ENCODE measurements around the gene POFUT2.

Gene POFUT2

GRCh38 chr21:45296638-45297037 is 8.9 kb upstream of the POFUT2 start:
- DNase-seq = no peak

- DNase-seq = no peak
Measured at GRCh38 chr21:45295576-45296365, 8.1 kb upstream of the POFUT2 start.

GRCh38 chr21:45294509-45295291 is 7.0 kb upstream of the POFUT2 start:
- no peak for DNase-seq

GRCh38 chr21:45293726-45294401 is 6.2 kb upstream of the POFUT2 start:
- no peak for DNase-seq

DNA sequence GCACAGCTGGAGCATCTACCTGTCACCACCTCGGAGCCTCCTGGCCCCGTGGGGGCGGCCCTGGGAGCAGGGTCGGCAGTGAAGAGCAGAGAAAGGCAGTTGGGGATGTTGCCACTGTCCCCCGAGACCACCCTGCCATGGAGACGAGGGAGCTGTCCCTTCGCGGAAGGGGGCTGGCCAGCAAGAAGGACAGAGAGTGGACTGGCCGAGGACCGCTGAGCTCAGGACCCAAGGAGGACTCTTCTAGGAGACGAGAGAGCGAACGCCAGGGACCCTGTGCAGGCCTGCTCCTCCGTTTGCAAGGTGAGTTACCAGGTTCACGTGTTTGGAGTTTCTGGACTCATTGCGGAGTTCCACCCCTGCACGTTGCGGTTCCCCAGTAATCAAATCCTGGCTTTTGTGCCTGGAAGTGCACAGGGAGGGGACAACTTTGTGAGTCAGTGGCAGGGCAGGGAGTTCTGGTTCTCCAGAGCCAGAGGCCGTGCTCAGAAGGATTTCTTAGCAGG is 5.6 kb upstream of the POFUT2 start:
- DNase-seq = no peak

- peak; percentile 80 for DNase-seq
Measured at GRCh38 chr21:45292399-45293219, 4.9 kb upstream of the POFUT2 start.

DNA sequence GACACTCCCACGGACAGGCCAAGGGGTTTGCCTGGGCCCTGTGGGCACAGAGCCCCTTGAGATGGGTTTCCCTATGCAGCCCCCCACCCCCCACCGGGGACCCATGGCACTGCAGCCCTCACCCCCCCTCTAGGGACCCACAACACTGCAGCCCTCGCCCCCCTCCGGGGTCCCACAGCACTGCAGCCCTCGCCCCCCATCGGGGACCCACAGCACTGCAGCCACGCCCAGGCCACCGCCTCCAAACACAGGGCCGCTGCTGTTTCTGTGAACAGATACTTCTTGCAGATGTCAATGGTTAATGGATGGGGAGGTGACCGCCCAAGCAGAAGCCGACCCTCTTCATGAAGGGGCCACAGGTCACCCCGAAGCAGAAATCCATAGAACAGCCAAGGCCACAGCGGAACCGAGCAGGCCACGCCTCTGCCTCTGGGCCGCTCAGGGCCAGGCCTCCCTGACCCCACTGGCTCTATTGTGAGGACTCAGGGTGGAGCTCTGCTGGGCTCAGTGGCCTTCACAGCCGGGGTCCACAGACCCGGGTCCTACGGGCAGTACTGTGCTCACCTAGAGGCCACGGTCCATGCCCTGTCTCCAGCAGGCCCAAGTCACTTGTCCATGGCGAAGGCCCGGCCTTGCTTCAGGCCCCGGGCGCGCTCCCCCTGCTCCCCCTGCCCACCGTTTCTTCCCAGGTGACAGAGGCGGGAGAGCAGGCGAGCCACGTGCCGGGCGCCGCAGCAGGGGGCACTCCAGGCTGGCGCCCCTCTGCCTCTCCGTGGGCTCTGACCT is 4.1 kb upstream of the POFUT2 start:
- no peak for DNase-seq

GRCh38 chr21:45290948-45291612 is 3.4 kb upstream of the POFUT2 start:
- DNase-seq = no peak

DNA sequence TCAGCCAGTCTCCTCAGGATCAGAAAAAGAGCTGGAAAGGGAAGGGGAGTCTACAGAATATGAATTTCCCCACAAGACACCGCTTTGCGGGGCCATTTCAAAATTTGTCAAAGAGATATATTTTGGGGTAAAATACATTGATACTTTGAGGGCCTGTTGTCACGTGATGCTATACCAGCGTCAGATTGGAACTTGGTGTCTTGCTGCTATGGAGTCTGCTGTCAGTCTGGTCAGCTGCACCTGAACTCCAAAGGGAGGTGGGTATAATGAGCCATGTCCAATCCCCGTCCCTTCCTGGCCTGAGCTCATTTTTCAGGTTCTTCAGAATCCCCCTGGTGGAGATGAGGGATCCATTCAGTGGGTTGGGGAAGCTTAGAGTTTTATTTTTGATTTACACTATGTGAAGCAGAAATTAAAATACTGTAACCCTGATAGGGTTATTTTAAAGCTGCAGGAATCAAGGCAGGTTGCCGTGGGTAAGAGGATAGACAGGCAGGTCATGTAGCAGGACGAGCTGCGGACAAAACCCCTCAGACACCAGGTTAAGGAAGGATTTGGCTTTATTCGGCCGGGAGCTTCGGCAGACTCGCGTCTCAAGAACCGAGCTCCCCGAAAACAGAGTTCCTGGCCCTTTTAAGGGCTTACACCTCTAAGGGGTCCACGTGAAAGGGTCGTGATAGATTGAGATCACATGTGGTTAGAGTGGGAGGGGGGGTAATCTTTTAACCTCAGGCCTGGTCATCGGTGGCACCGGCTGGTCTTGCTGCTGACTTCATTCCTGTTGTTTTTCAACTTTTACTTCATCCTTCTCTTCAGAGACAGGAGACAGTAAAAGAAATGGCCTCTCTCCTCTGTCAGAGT is 2.2 kb upstream of the POFUT2 start:
- DNase-seq = no peak

DNA sequence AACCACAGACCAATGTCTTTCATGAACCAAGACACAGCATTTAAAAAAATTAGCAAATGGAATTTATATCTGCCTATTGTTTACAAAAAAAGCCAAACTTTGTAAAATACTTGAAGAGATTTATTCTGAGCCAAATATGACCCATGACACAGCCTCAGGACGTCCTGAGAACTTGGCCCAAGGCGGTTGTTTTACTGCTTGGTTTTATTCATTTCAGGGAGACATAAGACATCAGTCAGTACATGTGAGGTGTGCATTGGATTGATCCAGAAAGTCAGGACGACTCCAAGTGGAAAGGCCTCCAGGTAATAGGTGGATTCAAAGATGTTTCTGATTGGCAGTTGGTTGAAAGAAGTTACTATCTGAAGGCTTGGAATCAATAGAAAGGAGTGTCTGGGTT is 1.4 kb upstream of the POFUT2 start:
- no peak for DNase-seq

- DNase-seq = no peak
Measured at GRCh38 chr21:45288441-45288841, 746 bp upstream of the POFUT2 start.

DNA sequence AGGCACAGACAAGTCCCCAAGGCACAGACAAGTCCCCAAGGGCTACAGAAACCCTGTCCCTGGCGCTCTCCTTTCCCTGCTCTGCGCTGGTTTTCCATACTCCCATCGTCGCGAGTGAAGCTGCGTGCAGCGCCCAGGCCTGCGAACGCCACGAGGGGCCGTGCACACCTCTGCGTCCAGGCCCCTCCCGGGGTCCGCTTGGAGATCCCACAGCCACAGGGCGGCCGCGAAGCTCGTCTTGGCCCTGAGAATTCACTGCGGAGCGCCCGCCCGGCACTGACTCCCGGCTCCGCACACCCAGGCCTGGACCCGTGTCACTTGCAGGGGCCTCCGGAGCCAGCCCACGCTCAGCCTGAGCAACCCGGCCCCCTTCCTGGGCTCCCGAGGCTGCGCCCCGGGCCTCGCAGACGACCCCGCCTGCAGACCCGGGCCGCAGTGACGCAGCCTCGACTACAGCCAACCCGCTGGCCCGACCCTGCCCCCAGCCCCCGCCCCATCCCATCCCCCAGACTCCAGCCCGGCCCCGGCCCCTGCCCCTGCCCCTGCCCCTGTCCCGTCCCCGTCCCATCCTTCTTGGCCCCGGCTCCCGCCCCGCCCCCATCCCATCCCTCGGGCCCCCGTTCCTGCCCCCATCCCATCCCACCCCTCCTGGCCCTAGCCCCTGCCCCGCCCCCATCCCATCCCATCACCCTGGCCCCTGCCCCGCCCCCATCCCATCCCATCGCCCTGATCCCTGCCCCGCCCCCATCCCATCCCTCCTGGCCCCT is 841 bp downstream of the POFUT2 start:
- no peak for DNase-seq

DNA sequence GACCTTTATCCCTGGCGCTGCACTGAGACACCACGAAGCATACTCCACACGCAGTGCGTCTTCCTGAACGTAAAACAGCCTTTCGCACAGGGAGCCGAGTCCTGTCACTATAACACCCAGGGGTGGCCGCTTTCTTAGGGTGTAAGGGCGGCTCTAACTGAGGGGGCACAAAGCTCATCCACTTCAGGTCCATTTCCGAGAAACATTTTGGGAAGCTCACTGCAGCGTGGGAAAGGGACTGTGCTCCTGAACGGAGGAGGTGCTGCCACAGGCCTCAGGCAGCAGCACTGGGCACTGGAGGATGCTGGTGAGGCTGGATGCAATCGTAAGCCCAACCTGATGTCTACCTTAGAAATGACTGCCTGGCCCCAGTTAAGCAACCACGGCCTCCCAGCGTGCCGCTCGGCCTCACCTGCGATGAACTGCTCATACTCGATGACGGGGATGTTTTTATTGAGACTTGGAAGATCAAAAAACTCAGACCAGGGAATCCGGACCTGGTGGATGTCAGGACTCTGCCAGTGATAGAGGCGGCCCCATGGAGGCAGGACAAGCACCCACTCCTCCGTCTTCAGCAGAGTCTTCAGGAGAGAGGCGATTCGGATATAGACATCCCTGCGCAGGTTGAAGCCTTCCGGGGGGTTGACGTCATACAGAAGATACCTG is 2.3 kb downstream of the POFUT2 start:
- no peak for DNase-seq

- DNase-seq = no peak
Measured at GRCh38 chr21:45284456-45284741, 3.3 kb downstream of the POFUT2 start.

DNA sequence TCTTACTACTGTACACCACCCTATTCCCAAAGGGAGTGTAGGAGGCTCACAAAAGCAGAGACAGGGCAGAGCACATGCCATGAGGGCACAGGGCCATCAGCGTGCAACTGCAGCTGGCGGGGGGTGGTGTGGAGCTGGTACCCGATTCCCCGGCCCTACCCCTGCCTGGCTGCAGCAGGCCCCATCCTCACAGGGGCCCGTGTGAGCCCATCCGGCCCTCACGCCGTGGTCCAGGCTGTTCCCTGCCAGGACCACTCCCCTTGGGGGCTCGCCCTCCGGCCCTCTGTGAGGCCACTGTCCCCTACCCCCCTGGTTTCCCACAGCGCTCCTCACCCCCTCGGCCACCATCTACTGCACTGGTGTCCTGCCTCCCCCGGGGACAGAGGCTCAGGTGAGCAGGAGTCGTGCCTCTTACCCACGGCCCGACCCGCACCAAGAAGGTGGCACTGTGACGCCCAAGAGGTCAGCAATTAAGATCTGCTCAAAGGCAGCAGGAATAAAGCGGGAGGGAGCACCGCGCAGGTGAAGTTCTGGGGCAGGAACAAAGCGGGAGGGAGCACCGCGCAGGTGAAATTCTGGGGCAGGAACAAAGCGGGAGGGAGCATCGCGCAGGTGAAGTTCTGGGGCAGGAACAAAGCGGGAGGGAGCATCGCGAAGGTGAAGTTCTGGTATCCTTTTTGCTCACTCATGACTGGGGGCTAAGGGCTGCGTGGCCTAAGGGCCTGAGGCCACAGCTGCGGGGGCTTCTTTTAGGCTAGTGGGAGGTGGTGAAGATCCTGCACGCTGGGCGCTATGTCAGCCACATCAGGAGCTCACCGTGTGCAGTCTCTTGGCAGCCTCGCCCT is 3.9 kb downstream of the POFUT2 start:
- DNase-seq = no peak

DNA sequence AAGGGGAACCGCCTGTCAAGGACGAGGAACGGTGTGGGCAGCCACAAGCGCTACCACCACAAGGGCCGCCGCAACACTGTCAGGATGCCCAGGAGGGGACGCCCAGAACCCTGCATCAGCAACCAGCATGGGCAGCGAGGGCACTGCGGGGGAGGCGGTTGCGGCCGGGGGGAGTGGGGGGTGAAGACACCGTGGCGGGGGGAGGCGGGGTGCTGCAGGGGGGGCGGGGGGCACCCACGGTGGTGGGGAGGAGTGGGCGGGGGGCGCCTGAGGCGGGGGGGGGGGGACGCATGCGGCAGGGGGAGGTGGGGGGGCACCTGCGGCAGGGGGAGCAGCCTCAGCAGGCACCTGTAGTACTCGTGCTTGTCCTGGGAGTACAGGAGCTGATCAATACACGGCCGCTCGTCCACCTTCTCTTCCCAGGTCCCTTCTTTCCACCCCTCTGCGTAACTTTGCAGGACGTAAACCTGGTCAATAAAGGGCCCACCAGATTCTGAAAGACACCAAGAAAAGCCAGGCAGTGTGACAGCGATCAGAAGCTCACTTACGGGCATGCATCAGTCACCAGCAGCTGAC is 4.6 kb downstream of the POFUT2 start:
- no peak for DNase-seq

DNA sequence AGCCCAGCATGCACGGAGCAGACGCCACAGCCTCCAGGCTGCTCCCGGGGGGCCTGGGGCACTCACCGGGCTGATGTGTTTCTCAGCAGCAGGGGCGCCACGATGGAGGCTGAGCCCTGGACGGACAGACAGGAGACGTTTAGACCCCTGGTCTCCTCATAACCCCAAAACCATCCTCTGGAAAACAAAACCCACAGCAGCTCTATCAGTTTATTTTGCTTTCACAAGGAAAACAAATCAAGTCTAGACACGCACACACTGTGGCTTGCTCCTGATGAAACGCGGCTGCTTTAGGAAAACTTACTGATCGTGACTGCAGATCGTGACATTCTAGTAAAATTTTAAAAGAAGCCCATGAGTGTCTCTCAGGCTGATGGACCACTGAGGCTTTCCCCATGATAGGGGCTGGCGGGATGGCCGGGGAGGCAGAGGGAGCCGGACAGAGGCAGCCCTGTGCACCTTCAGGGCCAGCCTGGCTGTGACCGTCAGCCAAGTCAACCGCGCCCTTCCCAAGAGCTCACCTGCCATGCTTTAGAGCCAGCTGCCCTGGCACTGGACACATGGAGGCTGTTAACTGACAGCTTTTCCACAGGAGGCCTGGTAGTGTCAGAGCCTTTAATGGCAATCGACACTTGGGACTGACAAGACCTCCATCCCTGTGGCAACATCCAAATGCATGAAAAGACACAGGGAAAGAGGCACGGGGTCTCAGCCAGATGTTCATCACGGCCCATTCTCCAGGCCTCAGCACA is 5.2 kb downstream of the POFUT2 start:
- DNase-seq = no peak
